Erythroblast (primary cell): Measurements from ENCODE around the gene HSBP1.

Experiments used
- GATA1 ChIP-seq: IDR thresholded peaks from 2 replicates; pipeline ENCODE4 v1.6.1; 2011; ENCODE audit warnings: low read depth, mild to moderate bottlenecking, control low read depth, low read length, moderate library complexity
- POLR2A ChIP-seq: IDR thresholded peaks from 2 replicates; pipeline ENCODE4 v1.6.1; 2011; ENCODE audit warnings: mild to moderate bottlenecking, low read length

- TF ChIP-seq POLR2A, result peak; percentile 56
- TF ChIP-seq GATA1, result no peak
Observed at GRCh38 chr16:83807710-83808572, at the start of gene HSBP1.
